T1000 (cell line): ENCODE results near the gene ATXN1.
"Not testable (repeated sequence)": the region's sequence is repeated elsewhere in the genome, so short reads cannot be mapped to it uniquely, and the experiment has no call there.

ENCODE experiments used
- DNase-seq: peaks from one replicate; lab custom pipeline; 2025; ENCODE audit warnings: mixed read lengths; lab: John Stamatoyannopoulos, UW

ATXN1 gene

DNA sequence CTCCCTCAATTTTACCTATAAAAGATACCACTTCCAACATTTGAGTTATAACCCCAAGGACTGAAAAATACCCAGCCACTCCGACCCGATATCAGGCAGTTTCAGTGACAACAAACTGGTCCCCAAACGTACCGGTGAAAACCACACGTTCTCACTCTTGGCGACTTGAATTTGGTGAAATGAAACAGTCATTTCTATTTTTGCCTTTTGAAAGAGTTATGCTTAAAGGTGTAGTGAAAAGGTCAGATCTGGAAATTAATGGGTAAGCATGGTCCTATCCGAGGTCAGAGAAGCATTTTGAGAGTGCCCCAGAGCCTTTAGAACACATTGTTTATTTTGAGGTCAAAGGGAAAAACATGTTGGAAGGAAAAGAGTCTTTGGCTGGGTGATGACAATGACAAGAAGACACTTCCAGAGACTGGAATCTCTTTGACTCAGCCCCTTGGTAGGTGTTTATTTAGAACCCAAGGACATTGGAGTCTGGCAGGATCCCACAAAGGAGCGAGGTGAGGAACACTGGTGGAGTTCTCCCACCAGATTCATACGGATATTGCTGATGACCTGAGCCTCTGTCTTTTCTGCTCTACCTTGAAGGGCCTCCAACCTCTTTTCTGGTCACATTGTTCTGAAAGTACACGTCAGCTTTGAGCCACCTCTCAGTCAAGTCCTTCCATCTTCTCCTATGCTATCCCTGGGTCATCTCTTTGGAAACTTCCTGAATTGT lies 287.9 kb downstream of the ATXN1 start:
- DNase-seq: no peak

DNA sequence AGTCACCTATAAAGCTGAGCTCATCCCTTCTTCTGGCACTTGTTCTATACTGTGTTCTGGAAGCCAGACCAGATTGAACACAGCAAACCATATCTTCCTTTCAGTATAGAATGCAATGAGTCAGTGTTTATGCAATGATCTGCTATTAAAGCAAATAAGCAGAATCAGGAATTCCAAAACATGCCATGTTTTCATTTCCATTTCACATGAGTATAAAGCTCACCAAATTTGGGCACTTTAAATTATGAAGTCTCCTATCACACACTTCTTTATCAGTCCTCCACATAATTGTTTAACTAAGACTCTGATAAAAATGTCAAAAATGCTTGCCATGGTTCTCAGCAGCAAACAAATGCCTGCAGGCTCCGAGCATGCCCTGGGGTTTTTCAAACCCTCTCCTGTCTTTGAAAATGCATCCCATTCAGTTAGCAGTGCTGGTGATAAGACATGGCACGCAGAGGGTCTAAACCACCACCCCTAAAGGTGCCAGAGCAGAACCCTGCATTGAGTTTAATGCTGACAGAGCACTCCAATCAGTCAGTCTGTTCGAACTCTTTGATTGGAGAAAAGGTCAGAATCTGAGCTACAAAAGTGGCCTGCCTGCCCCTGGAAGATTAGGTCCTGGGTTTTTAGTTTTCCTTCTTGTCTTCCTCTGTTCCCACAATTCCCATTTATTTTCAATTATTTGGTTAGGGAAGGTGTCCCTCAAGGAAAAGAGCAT lies 288.8 kb downstream of the ATXN1 start:
- no peak for DNase-seq

- no peak for DNase-seq
These were observed 289.4 kb downstream of the ATXN1 start for GRCh38 chr6:16471910-16472297.

- DNase-seq: no peak
These were observed 289.9 kb downstream of the ATXN1 start for GRCh38 chr6:16471222-16471909.

DNA sequence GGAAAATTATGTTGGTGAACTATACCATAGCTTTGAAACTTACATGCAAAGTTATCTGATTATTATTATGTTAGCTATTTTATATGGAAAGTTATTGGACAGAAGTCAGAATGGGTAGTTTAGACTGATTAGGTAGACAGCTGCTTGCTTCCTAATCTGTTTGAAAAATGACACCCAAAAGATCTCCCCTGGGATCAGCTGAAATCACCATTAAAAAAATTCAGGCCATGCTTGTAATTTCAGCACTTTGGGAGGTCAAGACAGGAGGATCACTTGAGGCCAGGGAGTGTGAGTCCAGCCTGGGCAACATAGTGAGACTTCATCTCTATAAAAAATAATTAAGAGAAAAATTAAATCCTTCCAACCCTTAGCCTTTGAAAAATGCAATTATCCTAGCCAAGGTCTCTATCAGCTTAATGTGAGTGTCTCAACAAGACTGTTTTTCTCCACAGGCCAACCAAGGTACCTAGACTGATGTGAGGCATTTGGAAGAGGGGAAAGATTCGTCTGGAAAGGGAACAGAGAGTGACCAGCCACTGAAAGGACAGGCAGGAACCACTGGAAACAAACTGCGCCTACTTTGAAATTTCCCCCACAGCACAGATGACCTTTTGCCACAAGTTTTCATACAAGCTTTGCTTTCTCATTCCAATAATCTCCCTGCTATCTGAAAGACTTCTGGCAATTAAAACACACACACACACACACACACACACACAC lies 290.6 kb downstream of the ATXN1 start:
- DNase-seq: no peak

DNA sequence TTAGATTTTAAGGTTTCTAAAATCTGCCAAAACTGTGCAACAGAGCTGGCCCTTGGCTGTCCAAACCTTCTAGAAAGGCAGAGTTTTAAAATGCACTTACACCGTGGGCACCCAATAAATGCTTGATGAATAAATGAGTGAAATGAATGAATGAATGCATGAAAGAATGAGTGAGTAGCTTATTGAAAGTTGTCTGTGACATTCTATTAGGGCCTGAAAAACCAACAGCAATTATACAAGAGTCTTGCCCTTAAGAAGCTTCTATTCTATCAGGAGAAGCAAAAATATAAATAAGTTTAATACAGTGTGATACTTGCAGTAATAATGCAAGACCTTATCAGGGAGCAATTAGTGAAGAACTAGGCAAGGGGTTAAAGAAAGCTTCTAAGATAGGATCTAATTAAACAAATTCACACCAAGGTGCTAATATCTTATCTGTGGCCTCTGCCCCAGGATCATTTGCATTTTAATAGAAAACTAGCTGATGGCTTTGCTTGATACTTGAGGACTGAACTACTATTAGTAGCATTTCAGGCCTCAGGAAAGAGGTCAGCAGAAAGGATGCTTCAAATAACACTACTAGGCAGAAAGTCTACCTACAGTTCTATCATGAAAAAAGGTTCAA lies 292.2 kb downstream of the ATXN1 start:
- no peak for DNase-seq

DNA sequence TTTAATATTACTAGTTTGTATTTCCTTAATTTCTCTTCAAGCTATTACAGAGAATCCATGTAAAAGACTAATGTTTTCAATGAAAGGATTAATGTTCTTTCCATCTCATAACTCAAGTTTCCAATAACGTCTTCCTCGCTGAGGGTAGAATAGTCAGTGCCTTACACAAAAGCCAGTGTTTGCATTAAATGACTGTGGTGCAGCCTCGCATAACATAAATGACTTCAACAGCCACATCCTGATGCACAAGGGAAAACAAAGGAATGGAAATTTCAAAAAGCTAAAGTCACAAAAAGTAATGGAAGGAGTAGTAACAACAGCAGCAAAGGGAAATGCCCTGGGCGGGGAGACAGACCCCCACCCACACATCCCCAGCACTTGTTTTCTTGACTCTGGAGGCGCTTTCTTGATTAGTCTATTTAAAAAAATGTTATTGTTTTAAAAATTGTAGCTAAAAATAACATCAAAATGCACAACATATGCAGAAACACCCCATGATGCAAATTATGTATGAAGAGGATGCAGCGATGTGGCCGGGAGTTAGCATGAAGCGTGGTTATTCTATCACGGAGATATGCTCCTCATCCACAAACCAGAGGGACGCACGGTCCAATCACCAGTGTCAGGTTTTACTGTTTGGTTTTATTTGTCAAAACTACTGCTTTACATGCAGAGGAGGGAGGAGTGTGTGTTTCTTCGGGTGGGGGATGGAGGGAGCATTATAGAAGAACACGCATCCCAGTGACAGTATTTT lies 294.3 kb downstream of the ATXN1 start:
- DNase-seq: no peak

- no peak for DNase-seq
These were observed 297.2 kb downstream of the ATXN1 start for GRCh38 chr6:16464045-16464444.

- DNase-seq: not testable (repeated sequence)
These were observed 298.0 kb downstream of the ATXN1 start for GRCh38 chr6:16463246-16463645.

- DNase-seq: no peak
These were observed 299.8 kb downstream of the ATXN1 start for GRCh38 chr6:16461491-16461890.

DNA sequence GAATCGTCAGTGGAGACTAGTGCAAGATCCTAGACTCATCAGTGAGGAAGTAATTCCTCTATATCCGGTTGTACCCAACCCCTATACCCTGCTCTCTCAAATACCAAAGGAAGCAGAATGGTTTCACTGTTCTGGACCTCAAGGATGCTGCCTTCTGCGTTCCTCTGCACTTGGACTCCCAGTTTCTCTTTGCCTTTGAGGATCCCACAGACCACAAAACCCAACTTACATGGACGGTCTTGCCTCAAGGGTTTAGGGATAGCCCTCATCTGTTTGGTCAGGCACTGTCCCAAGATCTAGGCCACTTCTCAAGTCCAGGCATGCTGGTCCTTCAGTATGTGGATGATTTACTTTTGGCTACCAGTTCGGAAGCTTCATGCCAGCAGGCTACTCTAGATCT lies 301.8 kb downstream of the ATXN1 start:
- DNase-seq: not testable (repeated sequence)

DNA sequence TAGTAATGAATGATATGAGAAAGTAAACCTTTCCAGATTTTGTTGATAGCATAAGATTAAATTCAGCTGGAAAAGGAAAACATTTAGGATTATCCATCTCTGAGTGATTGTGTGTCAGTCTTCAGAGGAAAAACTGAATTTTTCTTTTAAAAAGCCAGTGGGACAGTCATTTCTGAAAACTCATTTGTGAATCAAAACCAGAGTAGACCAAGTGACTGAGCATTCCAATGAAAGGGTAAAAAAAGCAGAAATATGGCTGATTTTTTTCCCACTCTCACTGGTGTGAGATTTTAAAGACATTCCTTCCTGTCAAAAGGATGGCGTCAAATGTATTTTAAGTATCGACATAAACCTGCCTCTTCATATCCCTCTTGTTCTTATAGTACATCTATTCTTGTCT lies 308.9 kb downstream of the ATXN1 start:
- no peak for DNase-seq

- no peak for DNase-seq
These were observed 310.4 kb downstream of the ATXN1 start for GRCh38 chr6:16450821-16451220.

DNA sequence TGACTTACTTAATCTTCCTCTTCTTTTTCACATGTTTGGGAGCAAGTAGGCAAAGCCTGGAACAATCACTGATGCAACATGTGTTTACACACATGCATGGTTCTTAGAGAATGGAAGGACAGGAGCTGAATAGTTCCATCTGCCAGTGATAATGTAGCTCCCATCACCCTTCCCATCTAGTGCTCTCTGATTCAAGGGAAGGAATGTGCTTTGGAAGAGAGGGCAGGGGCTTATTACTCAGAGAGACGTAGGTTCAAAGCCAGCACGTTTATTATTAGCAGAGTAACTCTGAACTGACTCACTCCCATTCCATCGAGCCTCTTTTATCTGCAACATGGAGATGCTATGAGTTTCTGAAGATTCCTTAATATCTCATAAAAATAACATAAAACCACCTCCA lies 311.0 kb downstream of the ATXN1 start:
- peak; percentile 19 for DNase-seq

GRCh38 chr6:16446273-16446672 lies 315.0 kb downstream of the ATXN1 start:
- DNase-seq: no peak

GRCh38 chr6:16442031-16442430 lies 319.2 kb downstream of the ATXN1 start:
- DNase-seq: no peak

DNA sequence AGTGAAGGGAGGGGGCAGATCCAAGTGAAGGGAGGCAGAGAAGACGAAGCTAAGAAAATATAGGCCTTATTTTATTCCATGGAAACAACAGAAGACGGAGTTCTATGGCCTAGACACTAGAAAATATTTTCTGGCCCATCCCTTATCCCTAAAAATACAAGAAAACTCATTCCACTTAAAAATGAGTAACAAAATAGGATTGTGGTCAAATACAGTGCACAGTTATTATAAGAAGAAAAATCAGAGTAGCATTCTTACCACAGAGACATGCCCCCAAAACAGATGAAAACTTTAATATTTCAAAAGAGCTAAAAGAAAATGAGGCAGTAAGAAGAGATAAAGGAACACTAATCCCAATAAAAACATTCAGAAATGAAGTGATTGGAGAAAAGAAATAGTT lies 320.0 kb downstream of the ATXN1 start:
- no peak for DNase-seq

DNA sequence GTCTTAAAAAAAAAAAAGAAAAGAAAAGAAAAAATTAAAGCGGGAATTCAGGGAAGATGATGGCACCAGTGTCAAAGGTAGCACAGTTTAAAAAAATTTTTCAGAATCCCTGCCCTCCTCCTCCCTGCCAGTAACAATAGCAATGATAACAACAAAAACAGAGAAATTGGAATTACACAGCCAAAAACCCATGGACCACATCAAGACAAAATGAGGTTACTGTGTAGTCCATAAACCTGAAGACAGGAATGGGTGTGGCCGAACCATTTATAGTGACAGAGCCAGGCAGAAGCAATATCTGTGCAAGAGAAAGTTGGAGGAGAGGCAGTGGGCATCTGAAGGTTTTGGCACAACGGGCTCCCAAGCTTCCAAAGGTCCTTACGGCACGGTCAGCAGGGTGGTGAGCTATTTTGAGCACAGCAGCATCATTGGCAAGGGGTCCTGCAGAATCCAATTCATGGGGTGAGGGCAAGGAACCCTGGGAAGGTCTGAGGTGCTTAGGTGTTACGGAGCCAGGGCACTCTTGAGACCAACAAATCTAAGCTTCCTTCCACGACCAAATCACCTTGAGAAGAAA lies 320.5 kb downstream of the ATXN1 start:
- DNase-seq: no peak

GRCh38 chr6:16438718-16439591 lies 322.3 kb downstream of the ATXN1 start:
- DNase-seq: no peak

DNA sequence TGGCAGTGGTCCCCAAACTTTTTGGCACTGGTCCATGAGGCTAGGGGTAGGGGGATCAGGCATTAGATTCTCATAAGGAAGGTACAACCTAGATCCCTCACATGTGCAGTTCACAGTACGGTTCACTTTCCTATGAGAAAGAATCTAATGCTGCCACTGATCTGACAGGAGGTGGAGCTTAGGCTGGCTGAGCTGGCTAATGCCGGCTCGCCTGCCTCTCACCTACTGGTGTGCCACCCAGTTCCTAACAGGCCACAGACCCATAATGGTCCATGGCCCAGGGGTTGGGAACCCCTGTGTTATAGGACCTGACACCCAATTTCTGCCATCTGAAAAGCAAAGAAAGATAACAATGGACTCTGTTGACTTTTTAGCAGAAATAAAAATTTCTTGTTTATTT lies 323.3 kb downstream of the ATXN1 start:
- DNase-seq: no peak
